PC-9 (cell line): Measurements from ENCODE around the gene IDH2. TPM values are rescaled to one million over a fixed set of nuclear protein-coding genes. Genes with fewer than 3 reads are reported as not detected.

Experiments used
- BruUV-seq: library from RNA; stranded (reverse); fragments of 400-500 nt; replicated peaks from 2 replicates; lab custom pipeline; 2021; lab: Mats Ljungman, UMichigan
- CTCF ChIA-PET: fragments of 300-600 bp; sonication (Branson Sonifier 250); formaldehyde crosslinking; loops from one replicate; lab custom pipeline; 2022; ENCODE audit warnings: antibody characterized with exemption; lab: Charles Lee
- POLR2A ChIA-PET: fragments of 300-600 bp; sonication (Branson Sonifier 250); formaldehyde crosslinking; loops from one replicate; lab custom pipeline; 2022; ENCODE audit warnings: antibody characterized with exemption; ENCODE audit not compliant: unreplicated experiment; lab: Charles Lee
- DNase-seq, 2 experiments: peaks; one replicate each; pipeline versions ENCODE4 v3.0.0 to v3.0.0-alpha.2; 2015 to 2022; ENCODE audit warnings: mixed read lengths in 1 of 2
- H2AFZ ChIP-seq: fragments of 200-600 bp; sonication (generic); 2 replicates; pipeline ENCODE4 v1.8.1; 2017; ENCODE audit warnings: antibody characterized with exemption
- H3F3A ChIP-seq: fragments of 200-600 bp; sonication (generic); 2 replicates; pipeline ENCODE4 v1.8.1; 2017; ENCODE audit warnings: antibody characterized with exemption, mild to moderate bottlenecking, low read depth; ENCODE audit not compliant: insufficient read depth
- H3K27ac ChIP-seq: fragments of 200-600 bp; sonication (generic); 2 replicates; pipeline ENCODE4 v1.6.1; 2016; ENCODE audit warnings: mixed run types
- H3K27me3 ChIP-seq: fragments of 200-600 bp; sonication (generic); 2 replicates; pipeline ENCODE4 v1.6.1; 2016; ENCODE audit warnings: low read depth, mixed run types; ENCODE audit not compliant: insufficient read depth
- H3K36me3 ChIP-seq: fragments of 200-600 bp; sonication (generic); 2 replicates; pipeline ENCODE4 v1.6.1; 2016; ENCODE audit warnings: low read depth, mixed run types
- H3K4me1 ChIP-seq: fragments of 200-600 bp; sonication (generic); replicated peaks from 2 replicates; pipeline ENCODE4 v1.6.1; 2016; ENCODE audit warnings: mixed run types; ENCODE audit not compliant: insufficient read depth
- H3K4me2 ChIP-seq: fragments of 200-600 bp; sonication (generic); 2 replicates; pipeline ENCODE4 v1.6.1; 2017; ENCODE audit warnings: mixed run types
- H3K4me3 ChIP-seq: fragments of 200-600 bp; sonication (generic); 2 replicates; pipeline ENCODE4 v1.6.1; 2016; ENCODE audit warnings: mixed run types
- H3K79me2 ChIP-seq: fragments of 200-600 bp; sonication (generic); 2 replicates; pipeline ENCODE4 v1.6.1; 2017; ENCODE audit warnings: low read depth, mixed run types
- H3K9me2 ChIP-seq: fragments of 200-600 bp; sonication (generic); 2 replicates; pipeline ENCODE4 v1.8.1; 2017; ENCODE audit warnings: mild to moderate bottlenecking; ENCODE audit not compliant: insufficient read depth
- H3K9me3 ChIP-seq: fragments of 200-600 bp; sonication (generic); 2 replicates; pipeline ENCODE4 v1.8.1; 2016; ENCODE audit warnings: low read depth; ENCODE audit not compliant: insufficient read depth
- H4K20me1 ChIP-seq: fragments of 200-600 bp; sonication (generic); 2 replicates; pipeline ENCODE4 v1.8.1; 2017; ENCODE audit not compliant: insufficient read depth
- EZH2 ChIP-seq: fragments of 200-600 bp; sonication (generic); IDR thresholded peaks from 2 replicates; pipeline ENCODE4 v1.8.0; 2017; ENCODE audit warnings: antibody characterized with exemption, low read depth
- intact Hi-C: fragments of 100-400 bp; cut with micrococcal nuclease; formaldehyde crosslinking; loops from one replicate; pipeline ENCODE4 v1.10.0; 2022; ENCODE audit not compliant: unreplicated experiment
- total RNA-seq: library from RNA; stranded (reverse); gene quantifications from 2 replicates; pipeline ENCODE4 v1.2.3, GENCODE V29; 2021
- TF ChIP-seq, protein P1 (sequence below): fragments of 200-600 bp; sonication (generic); conservative IDR thresholded peaks from 2 replicates; pipeline ENCODE4 v1.6.1; 2017; ENCODE audit warnings: mixed run types, antibody characterized with exemption, mild to moderate bottlenecking, moderate library complexity

IDH2 gene
- total RNA-seq, 1 experiment from 2014 or later, result 96.7 TPM

DNA sequence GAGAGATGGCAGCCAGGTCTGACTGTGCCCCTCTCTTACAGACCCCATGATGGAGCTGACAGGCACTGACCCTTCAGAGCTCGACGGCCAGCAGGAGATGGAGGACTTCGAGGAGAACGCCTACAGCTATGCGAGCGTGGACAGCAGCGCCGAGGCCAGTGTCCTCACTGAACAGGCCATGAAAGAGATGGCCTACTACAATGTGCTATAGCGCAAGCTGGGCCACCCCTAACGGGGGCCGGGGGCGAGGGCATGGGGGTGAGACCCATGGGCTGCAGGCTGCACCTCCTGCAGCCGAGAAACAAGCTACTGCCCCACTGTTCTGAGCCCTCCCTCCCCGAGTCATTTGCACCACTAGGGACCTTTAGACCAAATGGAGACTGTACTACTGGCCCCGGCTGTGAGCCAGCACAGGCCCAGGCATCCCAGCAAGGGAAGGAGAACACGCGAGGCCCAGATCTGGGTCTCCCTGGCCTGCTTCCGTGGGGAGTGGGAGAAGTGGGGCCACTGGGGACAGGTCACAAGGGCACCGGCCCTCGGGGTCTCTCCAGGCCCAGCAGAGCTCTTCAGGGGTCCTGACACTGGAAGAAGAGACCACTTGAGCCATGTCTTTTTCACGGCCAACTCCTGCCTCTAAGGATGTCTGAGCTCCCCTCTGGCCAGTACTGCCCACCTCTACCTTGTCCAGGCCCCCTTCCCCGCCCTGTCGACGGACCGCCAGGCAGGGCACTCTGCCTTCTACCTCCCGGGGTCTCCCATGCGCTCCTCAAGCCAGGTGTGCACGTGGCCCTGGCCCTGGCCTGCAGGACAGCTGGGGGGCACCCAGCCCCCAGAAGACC lies 22.4 kb downstream of the IDH2 start:
- Histone ChIP-seq H3K9me2 (no peaks in the 10 kb centered on the region), H4K20me1 (no peaks in the 10 kb centered on the region), H2AFZ (no peak overlapping the region), H3K4me3 (no peak overlapping the region), H3K27ac (no peak overlapping the region), H3K36me3 (no peaks in the 10 kb centered on the region), H3K4me1 (no peaks in the 10 kb centered on the region), H3K27me3 (no peaks in the 10 kb centered on the region), H3F3A (peaks cover 17% of the 10 kb centered on the region; the same call in 1 of the 2 replicates), H3K4me2 (no peak overlapping the region), H3K79me2 (no peaks in the 10 kb centered on the region), H3K9me3 (no peaks in the 10 kb centered on the region)
- no peak for DNase-seq
- ChIA-PET POLR2A (no interaction called here), CTCF (no interaction called here)
- no TSS peak for BruUV-seq
- TF ChIP-seq, protein P1, sequence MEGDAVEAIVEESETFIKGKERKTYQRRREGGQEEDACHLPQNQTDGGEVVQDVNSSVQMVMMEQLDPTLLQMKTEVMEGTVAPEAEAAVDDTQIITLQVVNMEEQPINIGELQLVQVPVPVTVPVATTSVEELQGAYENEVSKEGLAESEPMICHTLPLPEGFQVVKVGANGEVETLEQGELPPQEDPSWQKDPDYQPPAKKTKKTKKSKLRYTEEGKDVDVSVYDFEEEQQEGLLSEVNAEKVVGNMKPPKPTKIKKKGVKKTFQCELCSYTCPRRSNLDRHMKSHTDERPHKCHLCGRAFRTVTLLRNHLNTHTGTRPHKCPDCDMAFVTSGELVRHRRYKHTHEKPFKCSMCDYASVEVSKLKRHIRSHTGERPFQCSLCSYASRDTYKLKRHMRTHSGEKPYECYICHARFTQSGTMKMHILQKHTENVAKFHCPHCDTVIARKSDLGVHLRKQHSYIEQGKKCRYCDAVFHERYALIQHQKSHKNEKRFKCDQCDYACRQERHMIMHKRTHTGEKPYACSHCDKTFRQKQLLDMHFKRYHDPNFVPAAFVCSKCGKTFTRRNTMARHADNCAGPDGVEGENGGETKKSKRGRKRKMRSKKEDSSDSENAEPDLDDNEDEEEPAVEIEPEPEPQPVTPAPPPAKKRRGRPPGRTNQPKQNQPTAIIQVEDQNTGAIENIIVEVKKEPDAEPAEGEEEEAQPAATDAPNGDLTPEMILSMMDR, result no peak
- no peak for TF ChIP-seq EZH2
- intact Hi-C loops, result no loop called here

DNA sequence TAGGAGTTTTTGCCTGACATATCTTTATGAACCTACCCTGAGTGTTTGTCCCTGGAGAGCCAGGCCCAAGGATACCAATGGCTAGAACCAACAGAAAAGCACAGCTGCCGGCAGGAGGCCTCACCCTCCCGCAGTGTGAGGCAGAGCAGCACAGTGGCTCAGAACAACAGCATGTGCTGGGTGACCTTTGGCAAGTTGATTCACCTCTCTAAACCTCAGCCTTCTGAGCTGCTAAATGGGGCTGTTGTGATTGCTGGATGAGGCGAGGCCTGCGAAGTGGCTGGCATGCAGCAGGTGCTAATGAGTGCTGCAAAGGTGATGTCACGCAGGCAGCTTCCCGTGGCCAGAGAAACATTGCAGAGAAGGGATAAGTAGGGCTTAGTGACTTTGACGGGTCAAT lies 23.3 kb downstream of the IDH2 start:
- no peaks in the 10 kb centered on the region for H3K9me3 ChIP-seq
- no peak overlapping the region for H3K27ac ChIP-seq
- intact Hi-C loops, result no loop called here
- no peak for DNase-seq
- H3K27me3 ChIP-seq, result no peaks in the 10 kb centered on the region
- H4K20me1 ChIP-seq, result no peaks in the 10 kb centered on the region
- TF ChIP-seq EZH2, result no peak
- TF ChIP-seq, protein P1, result no peak
- H3K79me2 ChIP-seq, result no peaks in the 10 kb centered on the region
- POLR2A ChIA-PET, result no interaction called here
- no peaks in the 10 kb centered on the region for H3K36me3 ChIP-seq
- no peak overlapping the region for H3K4me2 ChIP-seq
- no TSS peak for BruUV-seq
- no peaks in the 10 kb centered on the region for H3K9me2 ChIP-seq
- H2AFZ ChIP-seq, result no peak overlapping the region
- H3K4me1 ChIP-seq, result no peaks in the 10 kb centered on the region
- no peak overlapping the region for H3K4me3 ChIP-seq
- CTCF ChIA-PET, result no interaction called here
- H3F3A ChIP-seq, result peaks cover 26% of the 10 kb centered on the region; the same call in 1 of the 2 replicates

DNA sequence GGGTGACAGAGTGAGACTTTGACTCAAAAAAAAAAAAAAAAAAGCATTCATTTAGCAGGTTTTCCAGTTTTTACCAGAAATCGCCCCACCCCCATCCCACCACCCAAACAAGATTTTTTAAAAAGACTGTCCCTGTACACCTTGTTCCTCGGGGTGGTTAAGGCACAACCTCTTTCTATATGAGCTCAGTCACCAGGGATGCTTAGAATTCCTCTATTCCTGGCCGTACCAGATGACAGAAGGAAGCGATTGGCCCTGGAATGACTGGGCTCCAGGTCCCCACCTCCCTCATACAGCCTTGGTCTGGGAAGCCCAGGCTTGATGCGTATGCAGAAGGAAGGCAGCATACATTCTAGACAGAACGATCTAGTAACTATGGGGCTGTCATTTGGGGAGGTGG lies 25.6 kb downstream of the IDH2 start:
- CTCF ChIA-PET, result interaction anchor here (0.6 kb wide), 2 partner anchors 78 to 216 kb away, joined by 3 to 12 read pairs; no protein-coding TSS in a partner anchor
- no peaks in the 10 kb centered on the region for H3K79me2 ChIP-seq
- no peak overlapping the region for H3K4me2 ChIP-seq
- DNase-seq, result no peak
- no peaks in the 10 kb centered on the region for H3K27me3 ChIP-seq
- no peaks in the 10 kb centered on the region for H3K9me3 ChIP-seq
- H3K27ac ChIP-seq, result no peak overlapping the region
- no TSS peak for BruUV-seq
- TF ChIP-seq EZH2, result no peak
- TF ChIP-seq, protein P1, result no peak
- H3K36me3 ChIP-seq, result 0 out of 2 replicates have a peak, but pooled peaks cover 6% of the 10 kb centered on the region
- no peak overlapping the region for H3K4me3 ChIP-seq
- intact Hi-C loops, result no loop called here
- H2AFZ ChIP-seq, result no peak overlapping the region
- peaks cover 22% of the 10 kb centered on the region; the same call in 1 of the 2 replicates for H3F3A ChIP-seq
- H3K9me2 ChIP-seq, result no peaks in the 10 kb centered on the region
- no peaks in the 10 kb centered on the region for H4K20me1 ChIP-seq
- no peaks in the 10 kb centered on the region for H3K4me1 ChIP-seq
- POLR2A ChIA-PET, result interaction anchor here (0.6 kb wide), 1 partner anchor 171 kb away, joined by 3 read pairs; no protein-coding TSS in a partner anchor
